ENCODE results near the gene COL1A1. TPM values are rescaled to one million over a fixed set of nuclear protein-coding genes. Genes with fewer than 3 reads are reported as not detected.

The COL1A1 gene
- total RNA-seq, 1 donor from 2014 or later, result 15.3 TPM

DNA sequence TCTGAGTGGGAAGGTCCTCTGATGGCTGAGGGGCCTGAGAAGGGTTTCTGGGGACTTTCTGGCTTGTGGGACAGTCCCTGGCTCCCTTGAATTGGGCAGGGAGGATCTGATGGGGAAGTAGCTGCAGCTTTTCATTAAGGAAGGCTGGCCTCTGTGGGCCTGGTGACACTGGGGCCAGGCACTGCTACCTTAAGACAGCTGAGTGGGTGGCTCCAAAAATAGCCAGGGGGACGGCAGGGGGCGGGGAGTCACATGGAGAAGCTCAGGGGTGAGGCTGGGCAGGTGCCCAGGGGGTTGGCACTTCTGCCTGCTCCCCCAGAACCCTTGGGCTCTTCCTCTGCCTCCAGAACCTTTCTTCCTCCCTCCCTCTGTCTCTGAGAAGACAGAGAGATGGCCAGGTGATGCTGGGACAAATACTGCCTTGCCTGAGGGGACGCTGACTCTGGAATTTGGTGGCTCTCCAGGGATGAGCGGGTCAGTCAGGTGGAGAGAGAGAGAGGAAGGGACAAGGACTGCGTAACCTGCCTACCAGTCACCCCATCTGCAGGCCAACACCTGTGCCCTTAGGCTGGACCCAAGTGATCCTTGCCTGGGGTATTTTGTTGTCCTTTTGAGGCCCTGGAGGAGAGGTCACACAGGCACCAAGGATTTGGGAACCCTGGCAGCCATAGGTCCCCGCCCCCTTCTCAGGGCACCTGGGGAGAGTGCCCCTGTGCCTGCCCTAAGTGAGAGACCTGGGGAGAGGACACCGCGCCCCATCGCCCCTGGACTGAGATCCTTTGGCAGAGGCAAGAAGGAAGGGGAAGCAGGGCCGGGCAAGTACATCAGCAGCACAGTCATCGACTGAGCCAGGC is 37.4 kb downstream of the COL1A1 start:
- no peak for DNase-seq (ENCODE audit: low read depth)
- TF ChIP-seq, protein P1, sequence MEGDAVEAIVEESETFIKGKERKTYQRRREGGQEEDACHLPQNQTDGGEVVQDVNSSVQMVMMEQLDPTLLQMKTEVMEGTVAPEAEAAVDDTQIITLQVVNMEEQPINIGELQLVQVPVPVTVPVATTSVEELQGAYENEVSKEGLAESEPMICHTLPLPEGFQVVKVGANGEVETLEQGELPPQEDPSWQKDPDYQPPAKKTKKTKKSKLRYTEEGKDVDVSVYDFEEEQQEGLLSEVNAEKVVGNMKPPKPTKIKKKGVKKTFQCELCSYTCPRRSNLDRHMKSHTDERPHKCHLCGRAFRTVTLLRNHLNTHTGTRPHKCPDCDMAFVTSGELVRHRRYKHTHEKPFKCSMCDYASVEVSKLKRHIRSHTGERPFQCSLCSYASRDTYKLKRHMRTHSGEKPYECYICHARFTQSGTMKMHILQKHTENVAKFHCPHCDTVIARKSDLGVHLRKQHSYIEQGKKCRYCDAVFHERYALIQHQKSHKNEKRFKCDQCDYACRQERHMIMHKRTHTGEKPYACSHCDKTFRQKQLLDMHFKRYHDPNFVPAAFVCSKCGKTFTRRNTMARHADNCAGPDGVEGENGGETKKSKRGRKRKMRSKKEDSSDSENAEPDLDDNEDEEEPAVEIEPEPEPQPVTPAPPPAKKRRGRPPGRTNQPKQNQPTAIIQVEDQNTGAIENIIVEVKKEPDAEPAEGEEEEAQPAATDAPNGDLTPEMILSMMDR (IDR thresholded peaks at IDR 0.05; ENCODE audit: insufficient read depth, low read length, severe bottlenecking), result no peak
- no peaks in the 10 kb centered on the region for H3K36me3 ChIP-seq (ENCODE audit: control insufficient read depth, insufficient read depth, low read length)
- no peak overlapping the region for H3K4me3 ChIP-seq (ENCODE audit: low read depth, low read length)
- no peak for FAIRE-seq
- H3K27me3 ChIP-seq (ENCODE audit: control insufficient read depth, insufficient read depth, low read length), result no peaks in the 10 kb centered on the region

DNA sequence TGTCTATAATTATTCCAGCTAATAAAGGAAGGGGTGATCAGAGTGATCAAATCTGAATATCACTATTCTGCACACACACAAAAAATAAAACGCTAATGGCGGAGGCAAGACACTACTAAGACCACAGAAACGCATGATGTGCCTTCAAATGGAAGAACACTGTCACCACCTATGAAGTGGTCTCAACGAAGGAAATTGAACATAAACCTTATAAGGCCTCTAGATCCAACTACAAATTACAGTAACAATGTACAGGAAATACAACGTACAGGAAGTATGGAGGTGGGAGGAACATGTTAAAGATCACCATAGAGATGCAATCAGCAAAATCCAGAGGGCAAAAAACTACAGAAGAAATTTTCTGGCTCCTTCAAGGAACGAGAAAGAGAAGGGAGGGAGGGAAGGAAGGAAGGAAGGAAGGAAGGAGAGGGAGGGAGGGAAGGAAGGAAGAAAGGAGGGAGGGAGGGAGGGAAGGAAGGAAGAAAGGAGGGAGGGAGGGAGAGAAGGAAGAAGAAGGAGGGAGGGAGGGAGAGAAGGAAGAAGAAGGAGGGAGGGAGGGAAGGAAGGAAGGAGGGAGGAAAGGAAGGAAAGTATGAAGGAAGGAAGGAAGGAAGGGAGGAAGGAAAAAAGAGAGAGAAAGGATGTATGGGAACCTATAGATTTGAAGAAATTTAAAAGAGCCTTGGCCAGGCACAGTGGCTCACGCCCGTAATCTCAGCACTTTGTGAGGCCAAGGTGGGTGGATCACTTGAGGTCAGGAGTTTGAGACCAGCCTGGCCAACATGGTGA is 38.8 kb downstream of the COL1A1 start:
- TF ChIP-seq, protein P1 (IDR thresholded peaks at IDR 0.05; ENCODE audit: insufficient read depth, low read length, severe bottlenecking), result no peak
- no peak overlapping the region for H3K4me3 ChIP-seq (ENCODE audit: low read depth, low read length)
- DNase-seq (ENCODE audit: low read depth) (no peak), FAIRE-seq (no peak)
- no peaks in the 10 kb centered on the region for H3K36me3 ChIP-seq (ENCODE audit: control insufficient read depth, insufficient read depth, low read length)
- no peaks in the 10 kb centered on the region for H3K27me3 ChIP-seq (ENCODE audit: control insufficient read depth, insufficient read depth, low read length)

DNA sequence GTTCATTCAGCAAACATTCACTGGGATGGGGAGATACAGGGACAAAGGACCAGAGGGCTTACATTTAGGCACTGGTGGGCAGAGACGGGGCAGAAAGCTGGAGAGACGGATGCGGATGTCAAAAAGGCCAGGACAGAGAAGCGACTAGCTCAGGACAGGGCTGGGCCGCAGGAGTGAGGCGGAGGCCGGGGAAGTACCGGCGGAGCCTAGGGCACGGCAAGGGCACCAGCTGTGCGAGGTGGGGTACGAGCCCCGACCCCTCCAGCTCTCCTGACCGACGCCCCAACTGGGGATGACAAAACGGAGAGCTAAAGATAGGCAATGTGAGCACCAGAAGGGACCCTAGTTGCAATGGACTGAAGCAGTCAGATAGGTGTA is 39.5 kb downstream of the COL1A1 start:
- H3K4me3 ChIP-seq (ENCODE audit: low read depth, low read length), result no peak overlapping the region
- TF ChIP-seq, protein P1 (IDR thresholded peaks at IDR 0.05; ENCODE audit: insufficient read depth, low read length, severe bottlenecking), result no peak
- FAIRE-seq, result no peak

DNA sequence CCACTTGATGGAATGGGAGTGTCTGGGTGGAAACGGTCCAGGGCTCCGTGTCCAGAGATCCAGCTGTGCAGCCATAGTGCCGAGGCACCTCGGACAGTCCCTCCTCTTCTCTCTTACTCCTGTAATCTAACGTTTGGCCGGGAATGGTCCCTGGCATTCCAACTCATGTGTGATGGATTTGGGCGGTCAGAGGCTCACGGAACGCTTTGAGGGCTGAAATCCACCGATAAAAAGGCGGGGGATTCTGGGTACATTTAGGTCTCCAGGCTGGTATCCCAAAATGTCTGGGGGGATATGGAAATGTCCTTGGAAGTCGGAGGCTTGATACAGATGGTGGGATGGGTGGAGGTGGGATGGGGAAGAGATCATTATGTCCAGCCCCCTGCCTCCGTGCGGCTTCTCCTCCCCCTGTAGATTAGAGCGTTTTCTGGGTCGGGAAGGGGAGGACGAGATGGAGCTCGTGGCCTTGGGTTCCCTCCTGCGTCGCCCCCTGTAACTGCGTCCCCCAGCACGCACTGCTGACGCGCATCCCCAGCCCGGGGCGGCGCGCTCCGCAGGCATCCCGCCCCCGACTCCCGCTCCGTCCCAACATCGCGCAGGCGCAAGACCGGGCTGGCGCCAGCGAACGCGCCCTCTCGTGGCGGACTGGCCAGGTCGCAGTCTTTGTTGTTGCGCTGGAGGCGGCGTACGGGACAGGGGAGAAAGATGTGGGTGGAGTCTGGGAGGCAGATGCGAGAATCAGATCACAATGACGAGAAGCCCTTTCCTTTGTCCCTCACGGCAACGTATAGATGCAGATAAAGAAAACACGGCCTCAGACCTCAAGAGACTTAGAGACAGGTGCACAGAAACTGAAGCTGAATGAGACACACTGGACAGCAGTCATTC is 40.2 kb downstream of the COL1A1 start:
- DNase-seq (ENCODE audit: low read depth), result peak; percentile 71
- peak overlapping the region; percentile 42 for H3K4me3 ChIP-seq (ENCODE audit: low read depth, low read length)
- H3K27me3 ChIP-seq (ENCODE audit: control insufficient read depth, insufficient read depth, low read length), result no peaks in the 10 kb centered on the region
- TF ChIP-seq, protein P1 (IDR thresholded peaks at IDR 0.05; ENCODE audit: insufficient read depth, low read length, severe bottlenecking), result peak; percentile 97
- no peaks in the 10 kb centered on the region for H3K36me3 ChIP-seq (ENCODE audit: control insufficient read depth, insufficient read depth, low read length)
- no peak for FAIRE-seq

More for the DNA sequence above, 39.5 kb downstream of the COL1A1 start:
- no peak for DNase-seq (ENCODE audit: low read depth)
- Histone ChIP-seq H3K27me3 (ENCODE audit: control insufficient read depth, insufficient read depth, low read length) (no peaks in the 10 kb centered on the region), H3K36me3 (ENCODE audit: control insufficient read depth, insufficient read depth, low read length) (no peaks in the 10 kb centered on the region)

DNA sequence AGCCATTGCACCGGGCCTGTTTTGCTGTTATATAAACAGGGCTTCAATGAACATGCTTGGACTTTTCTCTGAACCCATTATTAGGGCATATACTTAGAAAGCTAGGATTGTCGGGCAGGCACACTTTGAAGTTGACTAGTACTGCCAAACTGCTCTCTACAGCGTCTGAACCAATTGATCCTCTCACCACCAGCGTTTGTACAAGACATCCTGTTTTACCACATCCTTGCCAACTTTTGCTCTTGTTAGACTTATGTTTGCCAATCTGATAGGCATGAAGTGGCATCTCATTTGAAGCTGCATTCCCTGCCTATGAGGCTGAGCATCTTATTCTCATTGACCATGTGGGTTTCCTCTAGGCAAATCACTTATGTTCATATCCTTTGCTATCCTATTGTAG is 43.5 kb downstream of the COL1A1 start:
- no peaks in the 10 kb centered on the region for H3K27me3 ChIP-seq (ENCODE audit: control insufficient read depth, insufficient read depth, low read length)
- H3K4me3 ChIP-seq (ENCODE audit: low read depth, low read length), result no peak overlapping the region
- H3K36me3 ChIP-seq (ENCODE audit: control insufficient read depth, insufficient read depth, low read length), result no peaks in the 10 kb centered on the region
- FAIRE-seq (peak; percentile 55), DNase-seq (ENCODE audit: low read depth) (no peak)
- TF ChIP-seq, protein P1 (IDR thresholded peaks at IDR 0.05; ENCODE audit: insufficient read depth, low read length, severe bottlenecking), result no peak

Measured in bronchial epithelial cell (primary cell).